Peyer's patch (tissue), 4 donors: ENCODE results near the gene BUD23.

Source experiments
- CTCF ChIP-seq, 6 experiments: fragments of 450-650 bp in 4 of 6; fragments of 200-600 bp in 2 of 6; sonication (generic) in 1 of 6; IDR thresholded peaks; one replicate each; pipeline ENCODE4 v1.5.1; 2017 to 2019; ENCODE audit warnings: antibody characterized with exemption in 6 of 6, mild to moderate bottlenecking in 3 of 6, moderate library complexity in 1 of 6
- POLR2A ChIP-seq, 2 donors: fragments of 450-650 bp; IDR thresholded peaks; one replicate each; pipeline ENCODE4 v1.5.1; 2017; ENCODE audit warnings: antibody characterized with exemption in 2 of 2, mild to moderate bottlenecking in 2 of 2, moderate library complexity in 2 of 2

DNA sequence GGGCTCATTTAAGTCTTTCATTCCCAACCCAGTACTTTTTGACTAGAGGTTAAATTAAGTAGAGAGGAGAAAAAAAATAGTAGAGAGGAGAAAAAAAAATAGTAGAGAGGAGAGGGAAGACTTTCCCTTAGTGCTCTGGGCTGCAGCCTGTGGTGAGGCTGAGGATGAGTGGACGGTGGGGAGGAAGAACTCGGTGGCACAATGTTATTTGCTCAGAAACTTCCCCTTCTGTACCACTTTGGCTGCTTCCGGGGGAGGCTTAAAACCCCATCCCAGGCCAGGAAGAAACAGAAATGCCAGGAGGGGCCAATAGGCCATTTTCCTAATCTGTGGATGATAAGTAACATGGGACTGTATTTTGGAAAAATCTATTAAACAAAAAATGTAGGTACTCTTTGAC is 44.5 kb upstream of the BUD23 start:
- TF ChIP-seq CTCF (IDR thresholded peaks at IDR 0.05), result no peak
- TF ChIP-seq POLR2A (IDR thresholded peaks at IDR 0.05), result no peak
